ENCODE results near the gene ZCCHC14. TPM values are rescaled to one million over a fixed set of nuclear protein-coding genes. Genes with fewer than 3 reads are reported as not detected.
A peak's percentile ranks its signal among the peaks of the same experiment; 100 is the strongest.

The ZCCHC14 gene
- total and polyA plus RNA-seq, 2 of the 13 experiments (the other 11 are each of a cell fraction or from before 2014, with no cell fraction given), result 12.4 to 12.5 TPM

DNA sequence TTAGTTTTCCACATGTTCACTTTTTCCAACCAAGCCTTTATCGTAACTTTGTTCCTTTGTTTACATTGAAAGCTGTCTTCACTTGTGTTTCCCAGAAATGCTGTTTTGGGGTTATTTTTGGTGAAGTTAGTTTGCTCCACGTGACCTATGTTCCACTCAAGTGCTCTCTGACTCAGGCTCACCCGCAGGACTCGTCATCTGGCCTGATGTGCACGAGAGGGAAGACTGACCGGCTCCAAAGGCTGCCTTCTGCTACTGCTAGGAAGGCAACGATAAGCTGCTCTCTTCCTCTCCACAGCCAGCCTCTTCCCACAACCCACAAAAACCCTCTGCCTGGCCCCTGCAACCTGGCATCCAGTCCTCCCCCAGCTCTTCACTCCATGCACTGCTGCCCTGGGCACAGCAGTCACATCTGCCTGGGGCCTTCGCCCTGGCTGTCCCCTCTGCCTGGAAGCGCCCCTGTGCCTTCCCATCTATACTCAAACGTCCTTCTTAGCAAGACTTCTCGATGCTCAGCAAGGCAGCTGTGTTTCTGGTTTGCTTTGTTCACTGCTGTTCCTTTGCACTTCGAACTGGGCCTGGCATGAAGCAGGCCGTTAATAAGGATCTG, 28.0 kb downstream of the ZCCHC14 start (continued):
- TF ChIP-seq ZNF225 (CRISPR knock-in tag; IDR thresholded peaks at IDR 0.05) (peak; percentile 73; the same call in 1 of the 2 replicates), KLF9 (CRISPR knock-in tag; IDR thresholded peaks at IDR 0.05; ENCODE audit: low read depth) (no peak), STAG1 (CRISPR knock-in tag; IDR thresholded peaks at IDR 0.05) (no peak; the same call in 1 of the 2 replicates), ZNF136 (CRISPR knock-in tag; IDR thresholded peaks at IDR 0.05; ENCODE audit: low read depth) (0 out of 2 replicates have a peak, but pooled peaks have one; percentile 18), KDM5A (IDR thresholded peaks at IDR 0.05; ENCODE audit: borderline replicate concordance, low read length) (no peak), GTF2F1 (IDR thresholded peaks at IDR 0.05; ENCODE audit: low read length) (no peak), SIN3A (IDR thresholded peaks at IDR 0.05; ENCODE audit: borderline replicate concordance, low read depth, low read length) (no peak), ZNF10 (CRISPR knock-in tag; IDR thresholded peaks at IDR 0.05; ENCODE audit: borderline replicate concordance, low read depth) (no peak), FOXA3 (CRISPR knock-in tag; IDR thresholded peaks at IDR 0.05) (0 out of 2 replicates have a peak, but pooled peaks have one; percentile 29), NFATC3 (CRISPR knock-in tag; IDR thresholded peaks at IDR 0.05) (no peak)
- TF ChIP-seq, protein P1, sequence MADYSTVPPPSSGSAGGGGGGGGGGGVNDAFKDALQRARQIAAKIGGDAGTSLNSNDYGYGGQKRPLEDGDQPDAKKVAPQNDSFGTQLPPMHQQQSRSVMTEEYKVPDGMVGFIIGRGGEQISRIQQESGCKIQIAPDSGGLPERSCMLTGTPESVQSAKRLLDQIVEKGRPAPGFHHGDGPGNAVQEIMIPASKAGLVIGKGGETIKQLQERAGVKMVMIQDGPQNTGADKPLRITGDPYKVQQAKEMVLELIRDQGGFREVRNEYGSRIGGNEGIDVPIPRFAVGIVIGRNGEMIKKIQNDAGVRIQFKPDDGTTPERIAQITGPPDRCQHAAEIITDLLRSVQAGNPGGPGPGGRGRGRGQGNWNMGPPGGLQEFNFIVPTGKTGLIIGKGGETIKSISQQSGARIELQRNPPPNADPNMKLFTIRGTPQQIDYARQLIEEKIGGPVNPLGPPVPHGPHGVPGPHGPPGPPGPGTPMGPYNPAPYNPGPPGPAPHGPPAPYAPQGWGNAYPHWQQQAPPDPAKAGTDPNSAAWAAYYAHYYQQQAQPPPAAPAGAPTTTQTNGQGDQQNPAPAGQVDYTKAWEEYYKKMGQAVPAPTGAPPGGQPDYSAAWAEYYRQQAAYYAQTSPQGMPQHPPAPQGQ (CRISPR knock-in tag; IDR thresholded peaks at IDR 0.05; ENCODE audit: borderline replicate concordance), result no peak
- TF ChIP-seq, protein P2, sequence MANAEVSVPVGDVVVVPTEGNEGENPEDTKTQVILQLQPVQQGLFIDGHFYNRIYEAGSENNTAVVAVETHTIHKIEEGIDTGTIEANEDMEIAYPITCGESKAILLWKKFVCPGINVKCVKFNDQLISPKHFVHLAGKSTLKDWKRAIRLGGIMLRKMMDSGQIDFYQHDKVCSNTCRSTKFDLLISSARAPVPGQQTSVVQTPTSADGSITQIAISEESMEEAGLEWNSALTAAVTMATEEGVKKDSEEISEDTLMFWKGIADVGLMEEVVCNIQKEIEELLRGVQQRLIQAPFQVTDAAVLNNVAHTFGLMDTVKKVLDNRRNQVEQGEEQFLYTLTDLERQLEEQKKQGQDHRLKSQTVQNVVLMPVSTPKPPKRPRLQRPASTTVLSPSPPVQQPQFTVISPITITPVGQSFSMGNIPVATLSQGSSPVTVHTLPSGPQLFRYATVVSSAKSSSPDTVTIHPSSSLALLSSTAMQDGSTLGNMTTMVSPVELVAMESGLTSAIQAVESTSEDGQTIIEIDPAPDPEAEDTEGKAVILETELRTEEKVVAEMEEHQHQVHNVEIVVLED (CRISPR knock-in tag; IDR thresholded peaks at IDR 0.05; ENCODE audit: borderline replicate concordance), result no peak
- TF ChIP-seq, protein P3, sequence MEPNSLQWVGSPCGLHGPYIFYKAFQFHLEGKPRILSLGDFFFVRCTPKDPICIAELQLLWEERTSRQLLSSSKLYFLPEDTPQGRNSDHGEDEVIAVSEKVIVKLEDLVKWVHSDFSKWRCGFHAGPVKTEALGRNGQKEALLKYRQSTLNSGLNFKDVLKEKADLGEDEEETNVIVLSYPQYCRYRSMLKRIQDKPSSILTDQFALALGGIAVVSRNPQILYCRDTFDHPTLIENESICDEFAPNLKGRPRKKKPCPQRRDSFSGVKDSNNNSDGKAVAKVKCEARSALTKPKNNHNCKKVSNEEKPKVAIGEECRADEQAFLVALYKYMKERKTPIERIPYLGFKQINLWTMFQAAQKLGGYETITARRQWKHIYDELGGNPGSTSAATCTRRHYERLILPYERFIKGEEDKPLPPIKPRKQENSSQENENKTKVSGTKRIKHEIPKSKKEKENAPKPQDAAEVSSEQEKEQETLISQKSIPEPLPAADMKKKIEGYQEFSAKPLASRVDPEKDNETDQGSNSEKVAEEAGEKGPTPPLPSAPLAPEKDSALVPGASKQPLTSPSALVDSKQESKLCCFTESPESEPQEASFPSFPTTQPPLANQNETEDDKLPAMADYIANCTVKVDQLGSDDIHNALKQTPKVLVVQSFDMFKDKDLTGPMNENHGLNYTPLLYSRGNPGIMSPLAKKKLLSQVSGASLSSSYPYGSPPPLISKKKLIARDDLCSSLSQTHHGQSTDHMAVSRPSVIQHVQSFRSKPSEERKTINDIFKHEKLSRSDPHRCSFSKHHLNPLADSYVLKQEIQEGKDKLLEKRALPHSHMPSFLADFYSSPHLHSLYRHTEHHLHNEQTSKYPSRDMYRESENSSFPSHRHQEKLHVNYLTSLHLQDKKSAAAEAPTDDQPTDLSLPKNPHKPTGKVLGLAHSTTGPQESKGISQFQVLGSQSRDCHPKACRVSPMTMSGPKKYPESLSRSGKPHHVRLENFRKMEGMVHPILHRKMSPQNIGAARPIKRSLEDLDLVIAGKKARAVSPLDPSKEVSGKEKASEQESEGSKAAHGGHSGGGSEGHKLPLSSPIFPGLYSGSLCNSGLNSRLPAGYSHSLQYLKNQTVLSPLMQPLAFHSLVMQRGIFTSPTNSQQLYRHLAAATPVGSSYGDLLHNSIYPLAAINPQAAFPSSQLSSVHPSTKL (CRISPR knock-in tag; IDR thresholded peaks at IDR 0.05), result no peak; the same call in 1 of the 2 replicates
- TF ChIP-seq, protein P4, sequence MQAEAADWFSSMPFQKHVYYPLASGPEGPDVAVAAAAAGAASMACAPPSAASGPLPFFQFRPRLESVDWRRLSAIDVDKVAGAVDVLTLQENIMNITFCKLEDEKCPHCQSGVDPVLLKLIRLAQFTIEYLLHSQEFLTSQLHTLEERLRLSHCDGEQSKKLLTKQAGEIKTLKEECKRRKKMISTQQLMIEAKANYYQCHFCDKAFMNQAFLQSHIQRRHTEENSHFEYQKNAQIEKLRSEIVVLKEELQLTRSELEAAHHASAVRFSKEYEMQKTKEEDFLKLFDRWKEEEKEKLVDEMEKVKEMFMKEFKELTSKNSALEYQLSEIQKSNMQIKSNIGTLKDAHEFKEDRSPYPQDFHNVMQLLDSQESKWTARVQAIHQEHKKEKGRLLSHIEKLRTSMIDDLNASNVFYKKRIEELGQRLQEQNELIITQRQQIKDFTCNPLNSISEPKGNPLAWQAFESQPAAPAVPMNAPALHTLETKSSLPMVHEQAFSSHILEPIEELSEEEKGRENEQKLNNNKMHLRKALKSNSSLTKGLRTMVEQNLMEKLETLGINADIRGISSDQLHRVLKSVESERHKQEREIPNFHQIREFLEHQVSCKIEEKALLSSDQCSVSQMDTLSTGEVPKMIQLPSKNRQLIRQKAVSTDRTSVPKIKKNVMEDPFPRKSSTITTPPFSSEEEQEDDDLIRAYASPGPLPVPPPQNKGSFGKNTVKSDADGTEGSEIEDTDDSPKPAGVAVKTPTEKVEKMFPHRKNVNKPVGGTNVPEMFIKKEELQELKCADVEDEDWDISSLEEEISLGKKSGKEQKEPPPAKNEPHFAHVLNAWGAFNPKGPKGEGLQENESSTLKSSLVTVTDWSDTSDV (CRISPR knock-in tag; IDR thresholded peaks at IDR 0.05), result peak; percentile 62; the same call in 1 of the 2 replicates
- TF ChIP-seq, protein P5, sequence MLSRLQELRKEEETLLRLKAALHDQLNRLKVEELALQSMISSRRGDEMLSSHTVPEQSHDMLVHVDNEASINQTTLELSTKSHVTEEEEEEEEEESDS (CRISPR knock-in tag; IDR thresholded peaks at IDR 0.05; ENCODE audit: borderline replicate concordance), result no peak
- TF ChIP-seq, protein P6, sequence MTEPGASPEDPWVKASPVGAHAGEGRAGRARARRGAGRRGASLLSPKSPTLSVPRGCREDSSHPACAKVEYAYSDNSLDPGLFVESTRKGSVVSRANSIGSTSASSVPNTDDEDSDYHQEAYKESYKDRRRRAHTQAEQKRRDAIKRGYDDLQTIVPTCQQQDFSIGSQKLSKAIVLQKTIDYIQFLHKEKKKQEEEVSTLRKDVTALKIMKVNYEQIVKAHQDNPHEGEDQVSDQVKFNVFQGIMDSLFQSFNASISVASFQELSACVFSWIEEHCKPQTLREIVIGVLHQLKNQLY (CRISPR knock-in tag; IDR thresholded peaks at IDR 0.05), result no peak; the same call in none of the 2 replicates

Data from HepG2 (cell line).